Epithelial cell of esophagus (primary cell): ENCODE results near the gene PTPRZ1.
A peak's percentile ranks its signal among the peaks of the same experiment; 100 is the strongest.

ENCODE experiments used
- DNase-seq: peaks from one replicate; pipeline ENCODE4 v3.0.0; 2010; ENCODE audit warnings: low read depth
- H3K4me3 ChIP-seq: 2 replicates; pipeline ENCODE4 v1.5.1; 2011; ENCODE audit warnings: mild to moderate bottlenecking, low read length, control low read depth
- TF ChIP-seq, protein P1 (sequence below): IDR thresholded peaks from 2 replicates; pipeline ENCODE4 v1.5.1; 2011; ENCODE audit warnings: low read depth, mild to moderate bottlenecking, low read length, control low read depth, inconsistent platforms; ENCODE audit not compliant: insufficient read depth; ENCODE audit errors: missing control alignments

PTPRZ1 gene

DNA sequence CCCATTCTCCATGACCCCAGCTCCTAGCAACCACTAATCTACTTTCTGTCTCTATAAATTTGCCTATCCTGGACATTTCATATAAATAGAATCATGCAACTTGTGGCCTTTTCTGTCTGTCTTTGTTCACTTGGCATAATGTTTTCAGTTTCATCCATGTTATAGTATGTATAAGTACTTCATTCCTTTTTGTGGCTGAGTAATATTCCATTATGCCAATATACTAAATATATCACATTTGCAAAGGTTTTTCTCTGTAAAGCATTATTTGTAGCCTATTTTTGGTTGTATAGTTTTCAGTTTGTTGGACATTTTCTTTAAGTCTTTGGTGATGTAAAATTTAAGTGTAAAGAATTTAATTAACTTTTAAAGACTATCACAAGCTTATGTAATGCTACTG is 2.2 kb downstream of the PTPRZ1 start:
- no peak for DNase-seq
- TF ChIP-seq, protein P1, sequence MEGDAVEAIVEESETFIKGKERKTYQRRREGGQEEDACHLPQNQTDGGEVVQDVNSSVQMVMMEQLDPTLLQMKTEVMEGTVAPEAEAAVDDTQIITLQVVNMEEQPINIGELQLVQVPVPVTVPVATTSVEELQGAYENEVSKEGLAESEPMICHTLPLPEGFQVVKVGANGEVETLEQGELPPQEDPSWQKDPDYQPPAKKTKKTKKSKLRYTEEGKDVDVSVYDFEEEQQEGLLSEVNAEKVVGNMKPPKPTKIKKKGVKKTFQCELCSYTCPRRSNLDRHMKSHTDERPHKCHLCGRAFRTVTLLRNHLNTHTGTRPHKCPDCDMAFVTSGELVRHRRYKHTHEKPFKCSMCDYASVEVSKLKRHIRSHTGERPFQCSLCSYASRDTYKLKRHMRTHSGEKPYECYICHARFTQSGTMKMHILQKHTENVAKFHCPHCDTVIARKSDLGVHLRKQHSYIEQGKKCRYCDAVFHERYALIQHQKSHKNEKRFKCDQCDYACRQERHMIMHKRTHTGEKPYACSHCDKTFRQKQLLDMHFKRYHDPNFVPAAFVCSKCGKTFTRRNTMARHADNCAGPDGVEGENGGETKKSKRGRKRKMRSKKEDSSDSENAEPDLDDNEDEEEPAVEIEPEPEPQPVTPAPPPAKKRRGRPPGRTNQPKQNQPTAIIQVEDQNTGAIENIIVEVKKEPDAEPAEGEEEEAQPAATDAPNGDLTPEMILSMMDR = no peak
- H3K4me3 ChIP-seq = peak overlapping the region; percentile 85

DNA sequence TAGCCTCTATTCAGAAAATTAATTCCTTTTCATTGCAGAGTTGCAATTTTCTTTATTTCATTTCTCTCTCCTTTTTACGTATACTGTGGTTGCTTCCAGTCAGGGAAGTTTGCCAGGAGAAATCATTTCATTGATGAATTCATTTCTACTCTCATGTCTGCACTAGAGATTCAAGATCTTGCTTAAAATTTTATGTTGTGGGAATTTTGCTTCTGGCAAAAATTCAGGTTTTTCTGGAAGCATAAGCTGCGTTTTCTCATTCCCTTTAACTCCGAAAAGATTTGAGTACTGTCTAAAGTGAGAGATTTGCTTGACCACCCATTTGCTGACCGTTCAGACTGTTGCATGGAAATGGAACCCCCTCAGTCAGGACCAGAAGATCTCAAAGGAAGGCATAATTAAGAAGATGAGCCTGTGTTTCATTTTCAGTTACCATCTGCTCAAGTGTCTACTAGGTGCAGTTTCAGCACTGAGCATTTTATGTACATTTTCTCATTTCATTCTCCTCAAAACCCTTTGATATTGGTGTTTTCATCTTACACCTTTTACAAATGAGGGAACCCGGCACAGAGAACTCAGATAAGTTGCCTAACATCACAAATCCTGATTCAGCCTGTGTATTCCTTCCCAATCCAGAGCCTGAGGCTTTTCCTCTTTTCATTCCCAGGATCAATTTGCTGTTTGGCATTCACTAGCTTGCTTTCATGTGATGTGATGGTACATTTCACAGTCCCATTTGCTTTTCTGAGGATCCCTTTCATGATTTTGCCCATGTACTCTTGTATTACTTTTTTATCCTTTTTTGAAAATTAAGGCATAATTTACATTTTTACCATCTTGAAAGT is 3.9 kb downstream of the PTPRZ1 start:
- TF ChIP-seq, protein P1 = no peak
- peak; percentile 8 for DNase-seq
- H3K4me3 ChIP-seq = no peak overlapping the region

DNA sequence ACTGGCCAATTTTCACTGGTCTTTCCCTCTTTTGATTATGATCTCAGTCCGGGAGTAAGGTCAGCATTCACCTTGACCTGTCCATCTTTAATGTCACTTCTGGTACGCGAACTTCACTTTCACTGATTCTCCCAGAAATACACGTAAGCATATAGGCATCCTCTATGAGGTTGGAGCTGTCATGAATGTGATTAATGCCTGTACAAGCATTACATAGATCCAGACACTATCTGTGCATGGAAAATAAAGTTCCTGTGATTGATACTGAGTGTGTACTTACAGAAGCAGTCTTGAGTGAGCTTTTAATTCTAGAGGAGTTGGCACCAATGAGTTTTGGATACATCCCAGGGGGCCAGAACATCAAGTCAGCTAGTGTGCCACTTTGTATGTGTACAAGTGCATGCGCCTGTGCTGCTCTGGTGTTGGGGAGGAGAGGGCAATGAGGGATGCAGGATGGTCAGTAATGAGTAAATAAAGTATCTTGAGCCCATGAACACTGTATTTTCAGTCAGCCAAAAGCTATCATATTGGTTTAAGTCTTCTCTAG is 6.0 kb downstream of the PTPRZ1 start:
- H3K4me3 ChIP-seq = no peak overlapping the region
- TF ChIP-seq, protein P1 = no peak
- no peak for DNase-seq

DNA sequence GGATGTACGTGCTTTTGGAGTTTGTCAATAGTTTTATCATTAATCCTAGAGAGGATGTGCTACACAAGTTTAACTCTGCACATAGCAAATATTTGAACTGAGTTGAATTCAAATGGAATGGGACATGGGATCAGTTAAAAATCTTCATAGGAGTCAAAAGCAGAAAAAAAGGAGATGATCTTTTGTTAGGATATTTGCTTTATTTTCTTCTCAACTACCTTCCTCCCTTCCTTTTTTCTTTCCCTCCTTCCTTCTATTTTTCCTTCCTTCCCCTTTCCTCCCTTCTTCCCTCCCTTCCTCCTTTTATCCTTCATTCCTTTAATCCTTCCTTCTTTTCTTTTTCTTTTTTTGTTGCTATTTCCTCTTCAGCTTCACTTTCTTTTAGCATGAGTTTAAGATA is 6.6 kb downstream of the PTPRZ1 start:
- no peak for DNase-seq
- no peak overlapping the region for H3K4me3 ChIP-seq
- TF ChIP-seq, protein P1 = no peak

DNA sequence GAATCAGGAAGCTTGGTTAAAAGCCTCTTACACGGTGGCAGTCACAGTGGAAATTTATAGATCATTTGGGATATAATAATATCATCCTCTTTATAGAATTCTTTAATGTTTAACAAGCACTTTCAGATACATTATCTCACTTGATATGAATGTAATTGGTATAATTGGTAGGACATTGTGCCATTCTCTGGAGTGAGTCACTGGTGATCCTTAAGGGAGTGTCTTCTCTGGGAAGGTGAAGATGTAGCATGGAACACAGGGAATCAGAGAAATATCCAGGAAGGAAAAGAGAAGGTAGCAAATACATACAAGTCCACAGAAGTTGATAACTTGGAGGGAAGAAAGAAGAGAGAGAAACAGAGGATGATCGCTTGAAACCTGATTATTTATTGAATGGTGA is 9.8 kb downstream of the PTPRZ1 start:
- TF ChIP-seq, protein P1 = no peak
- peak; percentile 83 for DNase-seq
- H3K4me3 ChIP-seq = no peak overlapping the region

DNA sequence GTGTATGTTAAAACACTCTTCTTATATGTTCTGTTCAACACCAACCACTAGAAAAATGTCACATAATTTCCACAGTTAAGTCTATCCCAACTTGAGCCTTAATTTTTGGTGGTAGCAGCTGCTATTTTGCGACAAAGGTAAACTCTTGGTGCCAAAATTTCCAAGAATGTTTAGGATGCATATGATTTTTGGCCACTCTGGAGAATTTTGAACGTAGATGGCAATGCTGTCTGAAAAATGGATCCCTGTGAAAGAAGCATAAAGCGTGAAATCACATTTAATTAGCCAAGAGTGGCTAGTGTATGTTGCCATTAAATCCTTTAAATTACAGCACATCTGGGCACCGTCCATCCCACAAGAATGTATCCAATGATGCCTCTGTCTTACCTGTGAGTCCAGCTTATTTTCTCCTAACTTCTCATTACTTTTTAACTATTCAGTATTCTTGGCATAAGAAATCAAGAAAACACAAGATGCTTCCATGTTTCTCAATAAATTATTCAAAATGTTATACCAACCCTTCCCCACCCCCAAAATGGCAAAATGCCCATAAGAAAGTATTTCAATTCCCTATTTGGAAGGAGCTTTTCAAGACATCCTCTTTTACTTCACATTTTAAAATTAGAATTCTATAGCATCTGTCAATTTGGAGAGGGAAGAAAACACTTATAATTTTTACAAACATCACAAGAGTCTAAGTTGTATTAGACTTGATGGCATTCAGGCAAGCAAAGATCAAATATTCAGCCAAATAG is 12.4 kb downstream of the PTPRZ1 start:
- no peak overlapping the region for H3K4me3 ChIP-seq

More for the DNA sequence above, 12.4 kb downstream of the PTPRZ1 start:
- no peak for DNase-seq
- TF ChIP-seq, protein P1 = no peak
